NCI-H2196 treated with DMSO at 0.1 percent for 48 hours (cell line): ENCODE data around the gene CDT1.

Experiments
- DNase-seq: peaks from one replicate; lab custom pipeline; 2025; ENCODE audit not compliant: unreplicated experiment; lab: John Stamatoyannopoulos, UW

The CDT1 gene

DNA sequence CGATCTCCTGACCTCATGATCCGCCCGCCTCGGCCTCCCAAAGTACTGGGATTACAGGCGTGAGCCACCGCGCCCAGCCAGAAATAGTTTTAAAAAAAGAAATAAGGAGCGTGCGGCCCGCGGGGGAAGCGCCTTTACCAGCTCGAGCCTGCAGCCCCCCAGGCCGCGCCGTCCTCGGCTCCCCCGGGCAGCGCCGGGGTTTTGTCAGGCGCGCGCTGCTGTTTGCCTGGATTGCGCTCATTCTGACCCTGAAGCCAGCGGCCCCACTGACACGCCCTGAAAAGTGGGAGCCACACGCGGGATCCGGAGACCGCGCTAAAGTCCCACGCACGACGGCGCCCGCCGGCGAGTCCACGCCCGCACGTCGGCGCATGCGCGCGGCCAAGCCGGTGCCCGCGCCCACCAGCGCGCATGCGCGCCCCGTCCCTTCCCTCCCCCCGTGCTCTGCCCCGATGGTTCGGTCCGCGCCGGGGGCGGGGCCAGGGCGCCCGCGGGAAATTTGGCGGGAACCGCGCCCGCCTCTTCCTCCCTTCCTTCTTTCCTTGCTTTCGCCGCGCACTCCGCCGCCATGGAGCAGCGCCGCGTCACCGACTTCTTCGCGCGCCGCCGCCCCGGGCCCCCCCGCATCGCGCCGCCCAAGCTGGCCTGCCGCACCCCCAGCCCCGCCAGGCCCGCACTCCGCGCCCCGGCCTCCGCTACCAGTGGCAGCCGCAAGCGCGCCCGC, at the start of gene CDT1:
TSS of gene CDT1 (plus strand) at position 526 of the 724 bp plus-strand sequence. CDS start at position 569, 43 bp downstream.
- peak; percentile 39 for DNase-seq

- no peak for DNase-seq
Measured at GRCh38 chr16:88754109-88754911, 49.3 kb upstream of the CDT1 start.

GRCh38 chr16:88754912-88755744, 48.5 kb upstream of the CDT1 start:
- no peak for DNase-seq

GRCh38 chr16:88755745-88756443, 47.7 kb upstream of the CDT1 start:
- DNase-seq, result no peak

DNA sequence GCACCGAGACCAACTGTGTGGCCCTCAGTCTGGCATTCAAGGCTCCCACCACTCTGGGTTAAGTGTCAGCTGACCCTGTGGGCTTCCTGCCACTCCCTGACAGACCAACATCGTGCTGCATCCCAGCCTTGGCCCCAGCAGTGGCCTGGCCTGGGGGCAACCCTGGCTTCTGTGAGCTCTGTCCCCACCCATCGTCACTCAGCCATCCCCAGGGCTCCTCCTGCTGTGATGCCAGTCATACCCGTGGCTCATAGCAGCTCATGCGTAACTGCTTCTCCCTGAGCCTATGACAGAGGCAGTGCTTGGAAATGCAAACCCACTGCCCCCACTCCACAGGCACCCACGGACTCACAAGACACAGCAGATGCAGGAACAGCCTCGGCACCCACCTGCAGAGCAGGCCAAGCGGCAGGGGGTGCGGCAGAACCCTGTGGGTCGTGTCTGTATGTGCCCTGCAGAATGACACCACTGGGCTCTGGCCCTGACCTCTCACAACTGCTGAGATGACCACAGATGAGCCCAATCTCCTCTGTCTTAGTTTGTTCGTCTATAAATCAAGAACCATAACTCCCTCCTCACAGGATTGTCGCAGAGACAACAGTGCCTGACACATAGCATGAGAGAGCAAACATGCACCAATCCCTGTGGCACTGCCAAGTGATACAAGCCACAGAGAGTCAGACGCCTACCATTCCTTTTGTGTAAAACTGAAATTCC, 45.2 kb upstream of the CDT1 start:
- no peak for DNase-seq

- no peak for DNase-seq
Measured at GRCh38 chr16:88758944-88759244, 44.7 kb upstream of the CDT1 start.

DNA sequence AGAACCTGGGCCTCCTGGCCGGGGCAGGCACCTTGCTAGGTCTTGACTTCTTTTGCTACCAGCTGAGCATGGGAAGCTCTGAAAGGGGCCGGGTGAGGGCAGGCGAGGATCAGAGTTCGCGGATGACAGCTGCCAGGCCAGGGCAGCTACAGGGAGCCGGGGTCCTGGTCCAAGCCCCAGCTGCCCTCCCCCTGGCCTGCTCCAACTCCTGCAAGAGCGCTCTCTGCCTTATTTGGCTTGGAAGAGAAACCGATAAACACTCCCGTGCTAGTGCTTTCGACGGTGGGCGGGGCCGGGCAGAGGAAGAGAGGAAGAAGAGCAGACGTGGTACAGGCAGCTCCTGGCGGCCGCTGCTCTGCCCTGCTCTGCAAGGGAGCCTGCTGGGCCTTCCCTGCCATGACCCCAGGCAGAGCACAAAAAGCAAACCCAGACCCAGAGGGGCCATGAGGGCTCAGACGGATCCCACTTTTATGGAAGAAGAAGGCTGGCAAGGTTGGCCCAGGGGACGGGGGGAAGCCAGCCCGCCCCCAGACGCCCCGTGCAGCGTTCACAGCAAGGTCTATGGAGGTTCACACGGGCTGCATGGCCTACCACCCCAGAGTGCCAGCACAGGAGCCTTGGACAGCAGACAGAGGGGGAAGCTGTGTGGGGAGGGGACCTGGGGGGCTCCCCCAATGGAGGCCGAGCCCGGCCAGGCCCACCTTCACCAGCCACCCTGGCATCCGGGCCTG, 44.2 kb upstream of the CDT1 start:
- DNase-seq, result no peak

GRCh38 chr16:88759976-88760350, 43.6 kb upstream of the CDT1 start:
- no peak for DNase-seq

- DNase-seq, result no peak
Measured at GRCh38 chr16:88760424-88761142, 43.0 kb upstream of the CDT1 start.

DNA sequence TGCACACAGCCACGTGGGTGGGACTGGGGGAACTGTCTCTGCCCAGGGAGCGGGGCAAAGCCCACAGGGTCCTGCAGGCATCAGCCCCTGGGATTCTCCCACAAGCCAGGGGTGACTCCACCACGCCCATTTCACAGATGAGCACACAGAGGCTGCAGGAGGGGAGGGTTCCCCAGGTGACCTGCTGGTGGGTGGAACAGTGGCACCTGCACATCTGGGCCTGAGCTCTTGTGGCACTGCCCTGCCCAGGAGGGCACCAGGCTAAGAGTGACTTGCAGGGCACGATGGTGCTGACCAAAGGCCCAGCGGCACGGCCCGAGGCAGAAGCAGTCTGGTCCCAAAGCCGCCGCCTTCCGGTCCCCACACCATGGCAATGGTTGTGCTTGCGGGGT, 42.5 kb upstream of the CDT1 start:
- no peak for DNase-seq

- no peak for DNase-seq
Measured at GRCh38 chr16:88761830-88762229, 41.8 kb upstream of the CDT1 start.

DNA sequence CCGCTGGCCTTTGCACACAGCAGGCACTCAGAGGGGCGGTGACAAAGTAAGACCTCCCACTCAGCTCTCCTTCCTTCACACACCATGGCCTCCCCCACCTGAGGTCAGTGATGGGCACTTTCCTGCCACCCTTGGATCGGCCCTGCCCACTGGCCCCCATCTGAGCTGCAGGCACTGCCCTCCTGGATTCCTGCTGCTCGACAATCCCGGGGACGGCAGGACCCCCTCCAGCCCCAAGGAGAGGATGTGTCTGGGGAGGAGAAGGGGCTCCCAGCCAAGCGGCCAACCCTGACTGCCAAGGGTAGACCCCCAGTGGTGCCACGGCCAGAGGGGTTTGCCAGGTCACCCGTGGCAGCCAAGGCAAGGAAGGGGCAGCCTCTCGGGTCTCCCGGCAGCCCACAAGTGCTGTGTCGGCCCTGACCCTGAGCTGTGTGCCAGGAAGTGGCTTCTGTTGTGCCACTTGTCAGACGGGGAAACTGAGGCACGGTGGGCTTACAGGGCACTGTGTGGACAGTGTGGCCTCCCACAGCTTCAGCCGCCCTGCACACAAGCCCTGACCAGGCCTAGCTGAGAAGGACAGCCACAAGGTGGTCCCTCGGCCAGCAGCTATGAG, 41.2 kb upstream of the CDT1 start:
- no peak for DNase-seq

DNA sequence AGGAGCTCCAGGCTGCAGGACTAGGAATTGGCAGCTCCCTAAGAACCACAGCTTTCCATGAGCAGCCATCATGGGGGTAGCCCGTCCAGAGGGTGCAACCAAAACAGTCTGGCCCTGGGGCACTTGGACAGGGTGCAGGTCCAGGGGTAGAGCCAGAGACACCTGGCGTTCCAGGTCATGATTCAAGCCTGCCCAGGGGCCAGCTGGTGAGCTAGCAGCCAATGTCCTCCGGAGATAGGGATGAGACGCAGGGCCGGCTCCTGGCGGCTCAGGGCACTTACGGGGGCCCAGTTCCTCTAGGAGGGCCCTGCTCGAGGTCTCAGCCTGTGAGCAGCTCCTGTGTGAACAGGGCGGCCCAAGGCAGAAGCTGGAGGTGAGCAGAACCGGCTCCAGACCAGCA, 40.6 kb upstream of the CDT1 start:
- DNase-seq, result no peak

- DNase-seq, result no peak
Measured at GRCh38 chr16:88763502-88764053, 40.0 kb upstream of the CDT1 start.

DNA sequence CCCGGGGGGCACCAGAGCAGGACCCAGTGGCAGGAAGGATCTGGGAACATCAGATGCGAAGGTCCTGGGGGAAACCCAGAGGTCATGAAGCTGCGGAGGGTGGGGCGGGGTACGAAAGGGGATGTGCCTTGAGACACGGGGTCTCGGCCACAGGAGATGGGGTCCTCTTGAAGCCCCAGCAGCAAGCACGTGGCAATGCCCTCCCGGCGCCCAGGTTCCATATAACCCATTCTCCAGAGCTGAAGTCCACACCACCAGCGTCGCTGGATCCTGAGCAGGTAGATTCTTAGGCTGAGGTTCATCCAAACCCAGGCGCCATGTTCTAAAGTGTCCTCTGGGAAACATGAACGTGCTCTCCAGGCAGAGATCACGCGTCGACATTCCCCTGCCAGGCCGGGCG, 39.5 kb upstream of the CDT1 start:
- DNase-seq, result no peak

DNA sequence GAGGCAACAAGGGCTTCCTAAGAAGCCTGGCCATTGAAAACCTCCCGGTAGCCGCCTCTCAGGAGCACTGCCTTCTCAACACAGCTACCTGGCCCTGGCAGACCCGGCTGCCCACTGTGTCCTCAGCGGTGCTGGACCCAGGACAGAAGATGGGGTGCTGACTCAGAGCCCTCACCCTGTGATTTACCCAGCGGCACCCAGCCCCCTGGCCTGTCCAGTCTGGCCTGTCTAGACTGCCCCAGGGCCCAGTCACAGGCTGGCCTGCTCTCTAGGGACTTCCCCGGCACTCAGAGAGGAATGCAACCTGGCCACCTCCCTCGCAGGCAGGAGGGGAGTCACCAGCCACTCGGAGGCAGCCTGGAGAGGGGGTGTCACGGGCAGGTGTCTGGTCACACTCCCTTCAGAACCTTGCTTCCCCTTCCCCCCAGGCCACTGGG, 38.7 kb upstream of the CDT1 start:
- DNase-seq, result no peak

DNA sequence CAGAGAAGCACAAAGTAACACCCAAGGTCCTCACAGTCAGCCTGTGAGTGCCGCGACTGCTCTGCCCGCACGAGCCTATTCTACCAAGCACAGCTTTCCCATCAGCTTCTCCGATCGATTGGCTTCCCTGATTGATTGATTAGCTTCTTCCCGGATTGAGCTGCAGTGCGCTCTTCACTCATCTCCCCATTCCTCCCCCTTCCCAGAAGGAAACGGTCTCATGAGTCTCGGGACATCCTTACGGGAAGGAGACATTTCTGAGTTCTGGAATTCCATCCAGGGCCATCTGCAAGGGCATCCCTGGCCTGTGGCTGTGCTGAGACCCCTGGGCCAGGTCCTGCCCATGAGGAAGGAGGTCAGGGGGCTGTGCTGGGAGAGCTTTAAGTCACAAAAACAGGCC, 36.6 kb upstream of the CDT1 start:
- no peak for DNase-seq

- no peak for DNase-seq
Measured at GRCh38 chr16:88767546-88768070, 36.0 kb upstream of the CDT1 start.
